GM19397 (cell line): ENCODE measurements around the gene KIF5C.

Source experiments
- ATAC-seq: cut with Tn5 transposase; IDR thresholded peaks from one replicate; pipeline ENCODE4 v1.9.1; 2021; ENCODE audit warnings: mild to moderate bottlenecking, moderate library complexity; ENCODE audit not compliant: unreplicated experiment

Gene KIF5C

GRCh38 chr2:148984449-148984848 lies 109.4 kb downstream of the KIF5C start:
- no peak for ATAC-seq

GRCh38 chr2:148987286-148987685 lies 112.3 kb downstream of the KIF5C start:
- no peak for ATAC-seq

- ATAC-seq = no peak
Observed at GRCh38 chr2:148988337-148988736, 113.3 kb downstream of the KIF5C start.

GRCh38 chr2:148989882-148990493 lies 115.0 kb downstream of the KIF5C start:
- peak; percentile 81 for ATAC-seq

- no peak for ATAC-seq
Observed at GRCh38 chr2:148990968-148991367, 115.9 kb downstream of the KIF5C start.

GRCh38 chr2:148992448-148992847 lies 117.4 kb downstream of the KIF5C start:
- ATAC-seq = no peak

GRCh38 chr2:148993351-148993750 lies 118.3 kb downstream of the KIF5C start:
- ATAC-seq = no peak

- no peak for ATAC-seq
Observed at GRCh38 chr2:148994341-148994740, 119.3 kb downstream of the KIF5C start.

GRCh38 chr2:148996805-148997204 lies 121.8 kb downstream of the KIF5C start:
- no peak for ATAC-seq

GRCh38 chr2:148998165-148998830 lies 123.3 kb downstream of the KIF5C start:
- ATAC-seq = no peak

GRCh38 chr2:148998831-148999200 lies 123.8 kb downstream of the KIF5C start:
- ATAC-seq = no peak

- ATAC-seq = no peak
Observed at GRCh38 chr2:148999451-148999921, 124.5 kb downstream of the KIF5C start.

- no peak for ATAC-seq
Observed at GRCh38 chr2:149000158-149000938, 125.3 kb downstream of the KIF5C start.

- ATAC-seq = no peak
Observed at GRCh38 chr2:149001496-149001895, 126.5 kb downstream of the KIF5C start.

- ATAC-seq = no peak
Observed at GRCh38 chr2:149002378-149002890, 127.4 kb downstream of the KIF5C start.

GRCh38 chr2:149002891-149003740 lies 128.1 kb downstream of the KIF5C start:
- no peak for ATAC-seq

GRCh38 chr2:149004836-149005235 lies 129.8 kb downstream of the KIF5C start:
- no peak for ATAC-seq

- ATAC-seq = no peak
Observed at GRCh38 chr2:149005471-149006077, 130.5 kb downstream of the KIF5C start.

GRCh38 chr2:149006883-149007543 lies 132.0 kb downstream of the KIF5C start:
- ATAC-seq = no peak

- ATAC-seq = no peak
Observed at GRCh38 chr2:149008381-149008780, 133.4 kb downstream of the KIF5C start.
